ACHN (cell line): ENCODE measurements around the gene IGLL5.

Experiments used
- DNase-seq: peaks from one replicate; pipeline ENCODE4 v3.0.0-alpha.2; 2015
- in situ Hi-C: cut with HindIII; loops from 2 replicates; pipeline ENCODE4 v1.10.0; 2017; ENCODE audit warnings: low sequenced_read_pairs, low pct_ligation_motif_present, low pct_unique_long_range_greater_than_20kb

IGLL5 gene

DNA sequence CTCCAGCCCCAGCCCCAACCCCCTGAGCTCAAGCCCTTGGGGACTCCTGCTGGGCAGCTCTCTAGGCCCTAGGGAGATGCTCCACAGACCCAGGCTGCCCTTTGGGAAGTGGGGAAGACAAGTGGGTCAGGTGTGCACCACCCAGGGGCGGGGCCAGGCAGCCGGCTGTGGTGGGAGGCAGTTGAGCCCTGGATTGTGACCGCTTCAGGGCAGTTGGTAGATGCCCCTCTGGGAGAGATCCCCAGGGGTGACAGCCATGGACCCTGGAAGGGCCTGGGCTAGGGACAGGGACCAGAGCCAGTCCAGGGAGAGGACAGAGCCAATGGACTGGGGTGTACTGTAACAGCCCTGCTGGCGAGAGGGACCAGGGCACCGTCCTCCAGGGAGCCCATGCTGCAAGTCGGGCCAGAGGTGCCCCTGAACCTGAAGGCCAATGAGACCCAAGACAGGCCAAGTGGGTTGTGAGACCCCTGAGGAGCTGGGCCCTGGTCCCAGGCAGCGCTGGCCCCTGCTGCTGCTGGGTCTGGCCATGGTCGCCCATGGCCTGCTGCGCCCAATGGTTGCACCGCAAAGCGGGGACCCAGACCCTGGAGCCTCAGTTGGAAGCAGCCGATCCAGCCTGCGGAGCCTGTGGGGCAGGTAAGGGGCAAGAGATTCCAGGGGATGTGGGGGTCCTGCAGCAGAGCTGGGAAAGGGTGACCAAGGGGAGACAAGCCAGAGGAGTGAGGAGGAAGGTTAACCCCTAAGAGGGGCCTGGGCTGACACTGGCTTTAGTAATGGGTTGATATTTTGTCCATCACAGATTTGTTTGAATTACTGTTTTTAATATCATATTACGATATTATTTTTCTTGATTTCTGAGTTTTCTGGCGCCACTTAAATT, at the start of gene IGLL5:
Gene IGLL5, plus strand, starts transcription at position 196 of the 883 bp plus-strand sequence. Its CDS starts 238 bp downstream, at position 434.
- DNase-seq = no peak
- in situ Hi-C loops = no loop called here

DNA sequence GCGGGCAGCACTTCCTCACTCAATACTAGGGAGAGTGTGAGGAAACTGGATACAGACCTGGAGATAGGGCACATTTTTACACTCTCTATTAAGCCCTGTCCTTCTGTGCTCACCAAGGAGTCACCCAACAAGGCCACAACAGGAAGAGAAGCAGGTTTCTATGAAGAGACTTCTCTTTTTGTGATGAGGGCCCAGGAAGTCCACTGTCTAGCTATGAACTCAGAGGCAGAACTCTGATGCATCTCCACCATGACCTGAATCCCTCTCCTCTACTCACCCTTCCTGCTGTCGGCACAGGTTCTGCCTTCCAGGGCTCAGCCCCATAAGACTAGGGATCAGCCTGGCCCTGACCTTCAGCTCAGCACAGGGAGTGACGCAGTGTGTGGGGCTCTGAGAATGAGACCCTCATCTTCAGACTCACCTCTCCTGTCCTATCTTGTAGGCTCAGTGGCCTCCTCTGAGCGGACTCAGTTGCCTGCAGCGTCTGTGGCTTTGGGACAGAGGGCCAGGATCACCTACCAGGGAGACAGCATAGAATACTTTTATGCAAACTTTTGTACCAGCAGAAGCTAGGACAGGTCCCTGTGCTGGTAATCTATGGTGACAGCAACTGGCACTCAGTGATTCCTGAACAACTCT, 49.3 kb upstream of the IGLL5 start:
- no peak for DNase-seq

DNA sequence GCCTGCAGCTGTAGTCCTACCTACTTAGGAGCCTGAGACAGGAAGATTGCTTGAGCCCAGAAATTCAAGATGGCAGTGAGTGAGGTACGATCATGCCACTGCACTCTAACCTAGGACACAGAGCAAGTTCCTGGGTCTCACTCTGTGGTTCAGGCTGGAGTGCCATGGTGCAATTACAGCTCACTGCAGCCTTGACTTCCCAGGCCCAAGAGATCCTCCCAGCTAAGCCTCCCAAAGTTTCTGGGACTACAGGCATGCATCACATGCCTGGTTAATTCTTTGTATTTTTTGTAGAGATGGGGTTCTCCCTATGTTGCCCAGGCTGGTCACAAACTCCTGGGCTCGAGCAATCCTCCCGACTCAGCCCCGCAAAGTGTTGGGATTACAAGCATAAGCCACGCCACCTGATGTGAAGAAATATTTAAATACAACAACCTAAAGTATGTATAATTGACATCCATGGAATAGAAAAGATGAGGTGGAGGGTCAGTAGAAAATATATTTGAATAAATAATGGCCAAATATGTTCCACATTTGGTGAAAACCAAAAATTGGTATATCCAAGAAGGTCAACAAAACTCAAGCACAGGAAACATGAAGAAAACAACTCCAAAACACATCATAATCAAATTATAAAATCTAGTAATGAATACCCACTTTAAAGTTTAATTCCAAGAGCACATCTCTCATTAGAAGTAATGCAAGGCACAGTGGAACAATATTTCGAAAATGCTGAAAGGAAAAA, 47.9 kb upstream of the IGLL5 start:
- DNase-seq = no peak
- in situ Hi-C loops = no loop called here

More for the DNA sequence above, 49.3 kb upstream of the IGLL5 start:
- in situ Hi-C loops = no loop called here

DNA sequence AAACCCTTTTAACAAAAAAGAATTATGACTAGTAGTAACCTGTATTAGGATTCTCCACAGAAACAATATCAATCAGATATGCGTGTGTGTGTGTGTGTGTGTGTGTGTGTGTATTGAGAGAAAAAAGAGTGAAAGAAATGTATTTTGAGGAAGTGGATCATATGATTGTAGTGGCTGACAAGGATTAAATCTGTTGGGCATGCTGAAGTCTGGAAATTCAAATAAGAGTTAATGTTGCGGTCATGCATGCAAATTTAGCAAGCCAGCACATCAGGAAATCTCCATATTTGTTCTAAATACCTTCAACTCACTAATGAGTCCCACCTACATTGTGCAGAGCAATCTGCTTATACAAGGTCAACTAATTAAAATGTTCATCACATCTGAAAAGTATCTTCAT, 46.8 kb upstream of the IGLL5 start:
- in situ Hi-C loops = no loop called here

DNA sequence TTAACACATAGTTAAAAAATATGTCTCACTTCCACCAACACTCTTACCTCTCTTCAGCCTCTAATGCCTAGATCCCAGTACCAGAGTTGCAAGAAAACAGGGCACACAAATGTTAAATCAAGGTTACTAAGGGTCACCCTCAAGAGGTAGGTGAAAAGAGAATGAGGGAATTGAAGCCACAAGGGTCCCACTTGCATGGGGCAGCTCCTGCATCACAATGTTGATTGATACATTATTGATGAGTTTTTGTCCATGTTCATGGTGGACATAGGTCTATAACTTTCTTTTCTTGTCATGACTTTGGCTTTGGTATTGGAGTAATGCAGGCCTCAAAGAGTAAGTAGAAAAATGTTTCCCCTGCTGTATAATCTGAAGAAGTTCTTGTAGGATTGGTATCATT, 46.0 kb upstream of the IGLL5 start:
- in situ Hi-C loops = no loop called here
- DNase-seq = no peak

More for the DNA sequence above, 46.8 kb upstream of the IGLL5 start:
- no peak for DNase-seq

DNA sequence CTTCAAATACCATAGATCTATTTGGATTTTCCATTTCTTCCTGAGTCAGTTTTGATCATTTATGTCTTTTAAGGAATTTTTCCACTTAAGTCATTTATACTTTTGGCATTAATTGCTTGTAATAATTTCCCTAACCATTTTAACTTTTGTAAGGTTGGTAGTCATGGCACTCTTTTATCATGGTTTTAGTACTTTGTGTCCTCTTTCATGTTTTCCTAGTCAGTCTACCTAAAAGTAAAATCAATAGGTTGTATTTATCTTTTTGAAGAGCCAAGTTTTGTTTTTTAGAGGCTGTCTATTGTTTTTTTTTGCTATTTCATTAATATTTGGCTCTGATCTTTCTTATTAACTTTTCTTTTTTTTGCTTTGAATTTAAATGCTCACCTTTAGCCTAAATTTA, 45.5 kb upstream of the IGLL5 start:
- no peak for DNase-seq
- in situ Hi-C loops = no loop called here

DNA sequence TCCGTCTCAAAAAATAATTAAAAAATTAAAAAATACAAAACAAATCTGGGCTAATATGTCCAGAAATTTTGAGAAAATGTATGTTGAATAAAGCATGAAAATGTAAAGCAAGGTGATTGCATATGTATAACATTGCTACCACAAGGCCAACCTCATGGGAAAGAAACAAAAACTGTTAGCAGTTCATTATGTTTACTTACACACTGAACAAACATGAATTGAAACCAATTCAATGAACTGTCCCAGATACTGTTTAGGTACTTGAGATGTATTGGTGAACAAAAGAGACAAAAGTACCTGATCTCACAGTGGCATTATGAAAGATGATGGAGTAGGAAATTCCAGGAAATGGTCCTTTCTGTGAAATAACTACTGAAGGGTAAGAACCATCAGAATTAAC, 43.8 kb upstream of the IGLL5 start:
- no peak for DNase-seq
- in situ Hi-C loops = no loop called here

DNA sequence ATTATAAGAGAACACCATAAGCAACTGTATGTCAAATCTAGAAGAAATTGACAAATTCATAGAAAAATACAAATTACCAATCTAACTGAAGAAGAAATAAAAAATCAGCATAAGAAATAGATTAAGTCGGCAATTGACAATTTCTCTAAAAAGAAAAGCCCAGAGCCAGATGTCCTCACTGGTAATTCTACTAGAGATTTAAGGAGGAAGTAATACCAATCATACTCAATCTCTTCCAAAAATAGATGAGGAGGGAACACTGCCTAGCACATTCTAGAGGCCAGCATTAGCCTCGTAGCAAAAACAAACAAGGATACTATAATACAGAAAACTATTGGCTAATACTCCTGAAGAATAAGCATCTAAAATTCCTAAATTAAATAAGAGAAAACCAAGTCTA, 40.4 kb upstream of the IGLL5 start:
- in situ Hi-C loops = no loop called here

DNA sequence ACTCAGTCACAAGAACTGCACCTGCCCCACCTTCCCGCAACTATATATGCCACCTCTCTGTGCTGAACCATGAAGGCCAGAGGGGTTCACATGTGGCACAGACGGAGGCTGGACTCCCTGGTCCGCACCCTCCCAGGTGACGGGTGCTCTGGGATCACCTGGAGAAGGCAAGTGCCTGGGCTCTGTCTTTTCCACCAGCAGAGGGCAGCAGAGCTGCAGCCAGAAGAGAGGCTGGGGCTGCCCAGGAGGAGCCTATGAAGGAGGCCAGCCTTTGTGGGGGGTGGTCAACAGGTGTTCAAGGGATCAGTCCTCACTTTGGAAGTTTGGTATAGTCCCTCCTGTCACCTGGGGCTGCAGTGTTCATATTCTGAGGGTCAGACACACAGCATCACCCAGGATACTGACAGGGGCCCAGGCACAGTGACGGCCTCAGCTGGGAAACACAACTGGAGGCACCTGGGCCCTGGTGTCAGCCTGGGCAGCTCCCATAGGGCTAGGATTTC, 39.2 kb upstream of the IGLL5 start:
- in situ Hi-C loops = no loop called here
- peak; percentile 52 for DNase-seq

More for the DNA sequence above, 40.4 kb upstream of the IGLL5 start:
- DNase-seq = no peak

DNA sequence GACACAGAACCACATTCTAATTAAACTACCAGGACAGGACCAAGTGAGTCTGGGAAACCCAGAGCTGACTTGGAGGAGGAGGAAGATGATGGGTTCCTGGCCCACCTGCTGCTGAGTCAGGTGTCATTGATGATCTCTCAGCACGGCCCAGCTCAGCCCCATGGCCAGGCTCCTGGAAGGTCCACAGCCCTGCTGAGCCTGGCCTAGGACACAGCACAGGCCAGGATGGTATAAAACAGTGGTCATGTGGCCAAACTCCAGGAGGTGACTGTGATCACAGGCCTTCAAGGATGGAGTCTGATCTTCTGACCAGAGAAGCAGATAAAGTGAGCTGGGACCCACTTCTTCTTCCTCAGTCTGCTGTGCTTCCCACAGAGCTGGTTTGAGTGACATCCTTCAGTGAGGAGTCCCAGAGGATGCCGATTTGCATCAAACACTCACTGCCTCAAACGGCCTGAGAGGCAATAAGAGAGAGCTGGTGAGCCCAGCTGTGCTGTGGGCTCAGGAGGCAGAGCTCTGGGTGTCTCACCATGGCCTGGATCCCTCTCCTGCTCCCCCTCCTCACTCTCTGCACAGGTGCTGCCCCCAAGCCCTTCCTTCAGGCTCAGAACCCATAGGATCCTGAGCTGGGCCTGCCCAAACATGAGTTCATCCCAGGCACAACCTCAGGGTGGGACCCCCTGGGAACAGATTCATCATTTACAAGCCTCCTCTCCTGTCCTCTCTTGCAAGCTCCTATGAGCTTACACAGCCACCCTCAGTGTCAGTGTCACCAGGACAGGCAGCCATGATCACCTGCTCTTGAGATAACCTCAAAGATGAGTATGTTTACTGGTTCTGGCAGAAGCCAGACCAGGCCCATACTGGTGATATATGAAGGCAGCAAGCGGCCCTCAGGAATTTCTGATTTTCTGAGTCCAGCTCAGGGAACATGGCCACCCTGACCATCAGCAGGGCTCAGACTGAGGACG, 37.7 kb upstream of the IGLL5 start:
- no peak for DNase-seq
- in situ Hi-C loops = no loop called here

DNA sequence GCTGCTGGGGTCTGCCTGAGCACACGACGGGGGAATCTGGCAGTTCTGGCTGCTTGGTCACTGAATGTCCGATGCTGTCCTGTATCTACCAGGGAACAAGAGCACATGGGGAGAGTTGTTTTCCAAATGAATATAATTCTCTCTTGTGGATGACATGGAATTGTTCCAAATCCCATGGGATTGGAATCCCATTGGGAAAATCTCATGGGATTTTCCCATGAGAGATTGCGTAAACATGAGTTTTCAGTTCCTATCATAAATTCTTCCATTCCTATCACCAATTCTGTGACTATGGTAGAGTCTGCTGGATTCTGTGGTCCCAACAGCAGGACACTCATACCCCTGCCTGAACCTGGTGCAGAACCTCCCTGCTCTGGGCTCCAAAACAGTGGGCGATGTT, 35.6 kb upstream of the IGLL5 start:
- in situ Hi-C loops = no loop called here
- DNase-seq = no peak

DNA sequence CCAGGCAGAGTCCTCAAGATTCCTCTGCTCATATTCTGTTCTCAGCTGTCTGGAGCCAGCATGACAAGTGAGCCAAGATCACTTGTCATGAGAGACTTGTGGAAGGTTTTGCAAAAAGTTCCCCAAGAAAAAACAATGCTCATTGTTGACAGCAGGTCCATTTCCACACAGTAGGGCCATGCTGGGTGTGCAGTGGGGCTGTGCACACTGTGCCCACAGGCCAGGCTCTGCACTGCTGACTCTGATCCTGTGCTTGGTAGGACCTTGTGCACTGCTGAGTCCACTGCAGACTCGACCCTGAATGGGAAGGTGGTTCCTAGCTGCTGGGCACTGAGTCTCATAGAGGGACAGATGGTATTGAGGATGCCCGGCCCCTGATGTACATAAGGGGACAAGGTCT, 33.9 kb upstream of the IGLL5 start:
- DNase-seq = no peak
- in situ Hi-C loops = no loop called here

DNA sequence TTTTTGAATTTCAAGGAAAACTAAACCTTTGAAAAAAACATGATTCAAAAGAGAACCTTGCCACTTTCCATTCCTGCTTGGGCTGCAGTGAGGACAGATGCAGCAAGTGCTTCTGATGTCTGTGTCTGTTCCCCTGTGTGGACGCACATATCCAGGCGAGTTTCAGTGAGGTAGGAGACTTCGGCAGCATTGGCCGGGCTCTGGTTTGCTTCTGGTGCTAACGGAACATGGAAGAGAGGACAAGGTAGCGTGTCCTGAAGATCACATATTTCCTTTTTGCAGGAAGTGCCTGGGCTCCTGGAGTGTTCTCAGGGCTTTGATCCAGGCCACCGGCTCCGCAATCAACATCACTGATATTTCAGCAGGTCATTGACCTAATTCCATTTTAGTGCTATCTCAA, 33.1 kb upstream of the IGLL5 start:
- in situ Hi-C loops = no loop called here
- no peak for DNase-seq

DNA sequence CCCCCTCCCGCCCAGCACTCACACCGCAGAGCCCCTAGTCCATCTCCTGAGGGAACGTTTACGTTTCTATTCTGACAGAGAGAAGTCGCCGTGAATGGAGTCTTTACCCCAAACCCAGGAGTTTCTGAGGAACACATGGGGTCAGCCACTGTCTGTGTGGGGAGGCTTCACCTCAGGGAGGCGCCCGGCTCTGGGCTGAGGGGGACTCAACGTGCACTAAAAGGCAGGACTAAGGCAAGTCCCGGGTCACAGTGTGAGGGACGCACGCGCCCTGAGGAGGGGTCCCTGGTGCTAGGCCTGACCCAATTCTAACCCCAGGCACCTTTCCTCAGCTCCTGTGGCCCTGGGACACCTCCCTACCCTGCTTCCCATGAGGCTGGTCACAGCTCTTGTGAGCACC, 32.5 kb upstream of the IGLL5 start:
- no peak for DNase-seq
- in situ Hi-C loops = no loop called here

DNA sequence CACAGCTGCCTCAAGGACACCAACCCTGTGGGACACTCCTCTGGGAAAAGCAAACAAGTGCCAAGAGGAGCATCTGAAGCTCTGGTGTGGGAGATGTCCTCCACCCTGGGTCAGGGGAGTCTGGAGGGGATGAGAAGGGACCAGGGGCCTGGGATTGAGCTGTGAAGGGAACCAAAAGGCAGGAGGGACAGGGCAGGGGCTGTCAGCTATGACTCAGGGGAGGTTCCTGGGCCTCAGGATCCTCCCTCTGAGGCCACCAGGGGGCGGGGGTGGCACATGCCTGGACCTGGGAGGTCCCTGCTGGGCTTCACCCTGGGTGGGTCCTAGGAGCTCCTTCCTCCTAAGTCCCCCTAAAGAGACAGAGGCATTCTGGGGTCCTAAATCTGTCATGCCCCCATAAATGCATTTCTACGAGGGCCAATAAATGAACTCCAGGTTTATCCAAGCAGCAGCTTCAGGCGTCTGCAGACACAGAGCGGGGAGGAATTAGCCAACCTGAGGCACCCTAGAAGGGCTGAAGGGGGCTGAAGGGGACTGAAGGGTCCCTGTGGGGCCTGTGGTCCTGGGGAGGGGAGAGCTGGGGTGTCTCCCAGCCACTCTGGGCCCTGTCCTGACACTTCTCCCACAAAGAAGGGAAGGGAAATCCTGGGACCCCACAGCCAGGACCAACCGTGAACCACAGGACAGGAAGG, 31.9 kb upstream of the IGLL5 start:
- DNase-seq = peak; percentile 11
- in situ Hi-C loops = no loop called here

DNA sequence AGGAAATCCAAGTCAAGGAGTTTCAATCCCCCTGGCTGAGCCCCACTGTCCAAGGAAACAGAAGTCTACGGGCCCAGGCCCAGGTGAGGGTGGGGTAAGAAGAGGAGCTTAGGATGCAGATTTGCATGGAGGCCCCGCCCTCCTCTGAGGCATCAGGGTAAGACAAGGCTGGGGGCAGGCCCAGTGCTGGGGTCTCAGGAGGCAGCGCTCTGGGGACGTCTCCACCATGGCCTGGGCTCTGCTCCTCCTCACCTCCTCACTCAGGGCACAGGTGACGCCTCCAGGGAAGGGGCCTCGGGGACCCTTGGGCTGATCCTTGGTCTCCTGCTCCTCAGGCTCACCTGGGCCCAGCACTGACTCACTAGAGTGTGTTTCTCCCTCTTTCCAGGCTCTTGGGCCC, 31.3 kb upstream of the IGLL5 start:
- in situ Hi-C loops = no loop called here
- no peak for DNase-seq

DNA sequence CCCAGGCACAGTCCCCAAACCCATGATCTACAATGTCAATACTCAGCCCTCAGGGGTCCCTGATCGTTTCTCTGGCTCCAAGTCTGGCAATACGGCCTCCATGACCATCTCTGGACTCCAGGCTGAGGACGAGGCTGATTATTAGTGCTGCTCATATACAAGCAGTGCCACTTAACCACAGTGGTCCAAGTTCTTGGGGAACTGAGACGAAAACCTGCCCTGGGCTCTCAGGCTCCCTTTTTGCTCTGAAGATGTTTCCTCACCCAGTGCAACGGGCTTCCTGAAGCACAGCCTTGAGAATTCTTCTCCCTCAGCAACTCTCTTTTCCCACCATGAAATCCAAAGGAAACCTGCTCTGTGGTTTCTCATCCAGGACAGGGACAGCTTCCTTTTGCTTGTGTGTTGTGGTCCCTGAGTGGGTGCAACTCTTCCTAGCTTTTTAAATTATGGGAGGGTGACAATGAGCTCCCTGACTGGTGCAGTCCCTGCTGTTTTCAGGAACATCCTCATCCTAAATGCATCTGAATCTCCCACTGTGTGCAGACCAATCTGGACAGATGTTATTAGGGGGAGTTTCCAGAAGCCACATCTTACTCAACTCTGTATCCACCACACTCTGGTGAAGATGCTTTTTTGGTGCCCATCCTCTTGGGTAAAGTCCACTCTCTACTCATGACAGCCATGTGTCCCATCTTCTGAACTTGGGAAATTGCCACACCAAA, 30.6 kb upstream of the IGLL5 start:
- in situ Hi-C loops = no loop called here
- DNase-seq = no peak
